HG02623 (cell line): ENCODE results near the gene KRTAP19-4.
"Not testable (repeated sequence)": the region's sequence is repeated elsewhere in the genome, so short reads cannot be mapped to it uniquely, and the experiment has no call there.

Experiments
- ATAC-seq: cut with Tn5 transposase; IDR thresholded peaks from one replicate; pipeline ENCODE4 v1.9.1; 2021; ENCODE audit warnings: moderate library complexity; ENCODE audit not compliant: unreplicated experiment

Gene KRTAP19-4

DNA sequence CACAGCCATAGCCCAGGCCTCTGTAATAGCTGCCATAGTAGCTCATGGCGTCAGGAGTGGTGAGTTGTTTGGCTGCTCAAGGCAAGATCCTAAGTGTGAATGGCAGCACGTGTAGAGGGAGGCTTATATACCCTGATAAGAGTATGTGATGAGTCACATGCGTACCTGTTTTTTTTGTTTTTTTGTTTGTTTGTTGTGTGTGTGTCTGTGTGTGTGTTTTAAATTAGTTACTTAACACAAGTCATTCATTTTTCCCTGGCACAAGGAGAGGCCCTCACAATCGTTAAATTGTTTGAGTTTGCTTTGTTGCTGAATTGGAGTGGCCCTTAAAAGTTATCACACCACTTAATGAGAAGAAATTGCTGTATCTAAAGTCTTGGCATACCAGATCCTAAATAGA lies at the start of gene KRTAP19-4:
Gene KRTAP19-4, minus strand, starts transcription at position 101 of the 400 bp plus-strand sequence. Its CDS starts 55 bp downstream, at position 46.
- ATAC-seq = no peak

GRCh38 chr21:30541764-30542163 lies 44.8 kb upstream of the KRTAP19-4 start, which contains the start of gene KRTAP19-6:
KRTAP19-6 (minus strand) TSS chr21:30541864; CDS start chr21:30541833, 31 bp downstream.
- ATAC-seq = no peak

GRCh38 chr21:30518876-30519275 lies 21.9 kb upstream of the KRTAP19-4 start:
- ATAC-seq = no peak

DNA sequence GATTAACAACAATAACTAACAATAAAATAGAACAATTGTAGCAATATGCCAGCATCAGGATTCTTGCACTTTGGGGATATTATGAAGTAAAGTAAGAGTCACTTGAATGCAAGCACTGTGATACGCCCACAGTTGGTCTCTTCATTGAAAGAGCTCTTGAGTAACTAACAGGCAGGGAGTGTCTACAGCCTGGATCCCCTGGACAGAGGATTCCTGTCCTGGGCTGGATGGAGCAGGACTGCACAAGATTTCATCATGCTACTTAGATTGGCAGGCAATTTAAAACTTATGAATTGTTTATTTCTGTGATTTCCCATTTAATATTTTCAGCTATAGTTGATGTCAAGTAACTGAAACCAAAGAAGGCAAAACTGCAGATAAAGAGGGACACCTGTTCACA lies 18.7 kb upstream of the KRTAP19-4 start:
- ATAC-seq = no peak

DNA sequence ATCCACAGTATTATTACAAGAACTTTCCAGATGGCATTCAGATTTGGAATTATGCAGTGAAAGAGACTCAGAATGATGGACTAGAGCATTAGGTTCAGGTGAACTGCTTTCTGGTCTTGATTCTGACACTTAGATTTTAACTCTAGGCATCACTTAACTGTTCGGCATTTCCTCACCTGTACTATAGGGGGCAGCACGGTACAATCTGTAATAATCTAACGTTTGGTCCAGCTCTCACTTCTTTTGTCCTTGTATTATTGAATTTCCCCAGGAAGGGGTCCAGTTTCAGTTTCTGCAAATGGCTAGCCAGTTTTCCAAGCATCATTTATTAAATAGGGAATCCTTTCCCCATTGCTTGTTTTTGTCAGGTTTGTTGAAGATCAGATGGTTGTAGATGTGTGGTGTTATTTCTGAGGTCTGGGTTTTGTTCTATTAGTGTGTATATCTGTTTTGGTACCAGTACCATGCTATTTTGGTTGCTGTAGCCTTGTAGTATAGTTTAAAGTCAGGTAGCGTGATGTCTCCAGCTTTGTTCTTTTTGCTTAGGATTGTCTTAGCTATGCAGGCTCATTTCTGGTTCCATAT lies 8.7 kb upstream of the KRTAP19-4 start:
- ATAC-seq = not testable (repeated sequence)

DNA sequence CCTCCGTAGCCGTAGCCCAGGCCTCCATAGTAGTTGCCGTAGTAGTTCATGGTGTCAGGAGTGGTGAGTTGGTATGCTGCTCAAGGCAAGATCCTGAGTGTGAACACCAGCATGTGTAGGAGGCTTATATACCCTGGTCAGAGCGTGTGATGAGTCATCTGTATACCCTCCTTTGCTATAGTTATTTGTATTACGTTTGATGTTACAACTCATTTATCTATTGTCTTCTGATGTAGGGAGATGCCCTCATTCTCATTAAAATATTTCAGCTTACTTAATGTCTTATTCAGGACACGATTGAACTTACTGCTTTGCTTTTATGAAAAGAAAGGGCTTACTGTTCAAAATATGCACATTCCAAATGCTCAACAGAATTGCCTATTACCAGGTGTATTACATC lies 5.1 kb upstream of the KRTAP19-4 start, which contains the start of gene KRTAP19-5:
Gene KRTAP19-5, minus strand, starts transcription at position 101 of the 400 bp plus-strand sequence. Its CDS starts 51 bp downstream, at position 50.
- no peak for ATAC-seq

- no peak for ATAC-seq
These were observed 5.0 kb downstream of the KRTAP19-4 start, which contains the start of gene KRTAP19-3 for GRCh38 chr21:30491963-30492428. KRTAP19-3 (minus strand) TSS chr21:30492013; CDS start chr21:30491957, 56 bp downstream.

DNA sequence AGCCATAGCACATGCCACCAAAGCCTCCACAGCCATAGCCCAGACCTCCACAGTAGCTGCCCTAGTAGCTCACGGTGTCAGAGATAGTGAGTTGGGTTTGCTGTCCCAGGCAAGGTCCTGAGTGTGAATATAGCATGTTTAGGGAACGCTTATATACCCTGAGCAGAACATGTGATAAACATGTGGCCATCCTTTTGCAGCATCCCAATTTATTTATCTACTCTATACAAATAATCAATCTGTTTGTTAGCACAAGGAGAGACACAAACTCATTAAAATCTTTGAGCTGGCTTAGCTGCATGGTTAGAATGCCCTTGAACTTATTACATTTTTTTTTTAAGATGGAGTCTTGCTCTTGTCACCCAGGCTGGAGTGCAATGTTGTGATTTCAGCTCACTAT lies 9.6 kb downstream of the KRTAP19-4 start, which contains the start of gene KRTAP19-2:
Gene KRTAP19-2, minus strand, starts transcription at position 101 of the 400 bp plus-strand sequence. Its CDS starts 88 bp downstream, at position 13.
- ATAC-seq = no peak

GRCh38 chr21:30486180-30486579 lies 10.8 kb downstream of the KRTAP19-4 start:
- no peak for ATAC-seq

GRCh38 chr21:30482130-30482529 lies 14.8 kb downstream of the KRTAP19-4 start:
- no peak for ATAC-seq

DNA sequence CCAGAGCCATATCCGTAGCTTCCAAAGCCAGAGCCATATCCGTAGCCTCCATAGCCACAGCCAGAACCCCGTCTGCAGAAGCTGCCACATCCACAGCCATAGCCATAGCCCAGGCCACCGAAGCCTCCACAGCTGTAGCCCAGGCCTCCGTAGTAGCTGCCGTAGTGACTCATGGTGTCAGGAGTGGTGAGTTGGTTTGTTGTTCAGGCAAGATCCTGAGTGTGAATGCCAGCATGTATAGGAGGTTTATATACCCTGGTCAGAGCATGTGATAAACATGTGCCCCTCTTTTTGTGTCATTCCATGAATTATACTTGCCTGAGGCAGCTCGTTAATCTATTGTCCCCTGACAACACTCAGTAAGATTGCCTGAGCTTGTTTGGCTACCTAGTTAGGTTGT lies 16.8 kb downstream of the KRTAP19-4 start, which contains the start of gene KRTAP19-1:
Gene KRTAP19-1, minus strand, starts transcription at position 223 of the 400 bp plus-strand sequence. Its CDS starts 50 bp downstream, at position 173.
- ATAC-seq = no peak

GRCh38 chr21:30479259-30479658 lies 17.7 kb downstream of the KRTAP19-4 start:
- ATAC-seq = no peak

- ATAC-seq = no peak
These were observed 19.0 kb downstream of the KRTAP19-4 start for GRCh38 chr21:30478004-30478403.

DNA sequence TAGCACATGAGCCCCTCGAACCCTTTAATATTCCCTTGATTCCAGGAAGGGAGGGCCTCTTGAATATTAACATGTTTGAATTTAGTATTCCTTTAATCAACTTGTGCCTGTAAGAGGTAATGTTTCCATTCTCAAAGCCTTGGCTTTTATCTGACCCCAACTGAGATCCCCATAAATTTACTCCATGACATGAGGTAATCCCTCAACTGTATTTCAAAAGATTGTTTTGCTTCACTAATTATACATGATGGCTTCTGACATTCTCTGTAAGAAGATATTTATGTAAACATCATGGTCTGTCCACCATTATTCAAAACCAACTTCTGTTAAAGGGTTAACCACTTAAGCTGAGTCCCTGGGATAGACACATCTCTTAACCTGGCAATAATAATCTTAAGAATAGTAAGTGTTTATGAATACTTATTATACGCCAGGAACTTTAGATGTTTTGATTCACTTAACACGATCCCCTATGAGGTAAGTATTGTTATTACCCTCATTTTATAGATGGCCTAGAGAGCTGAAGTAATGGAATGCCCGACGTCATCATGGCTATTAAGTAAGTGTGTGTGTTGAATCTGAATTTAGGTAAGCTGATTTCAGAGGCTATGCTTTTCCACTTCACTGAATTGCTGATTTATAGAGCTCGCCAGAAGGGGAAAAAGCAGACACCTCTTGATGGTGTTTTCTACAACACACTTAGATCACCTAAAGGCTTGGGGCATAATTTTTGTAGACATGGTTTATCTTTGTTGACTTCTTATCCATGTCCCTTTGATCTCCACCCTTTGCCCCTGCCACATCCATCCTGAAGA lies 27.9 kb downstream of the KRTAP19-4 start:
- ATAC-seq = no peak

DNA sequence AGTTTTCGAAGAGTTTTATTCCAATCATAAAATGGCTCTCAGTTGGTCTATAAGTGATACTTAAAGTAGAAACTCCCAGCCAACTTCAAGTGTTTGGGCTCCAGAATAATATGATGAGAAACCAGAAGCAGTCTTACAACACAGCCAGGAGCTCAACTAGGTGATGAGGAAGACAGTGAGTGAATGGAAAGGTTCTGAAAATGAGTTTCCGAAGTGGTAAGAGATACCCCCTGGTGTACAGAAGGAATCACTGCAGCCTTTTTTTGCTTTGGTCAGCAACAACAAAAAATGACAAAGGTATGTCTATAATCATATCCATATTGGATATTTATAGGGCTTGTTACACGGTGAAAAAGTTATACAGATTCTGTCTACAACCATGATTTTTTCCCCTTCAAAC lies 33.3 kb downstream of the KRTAP19-4 start:
- ATAC-seq = no peak

DNA sequence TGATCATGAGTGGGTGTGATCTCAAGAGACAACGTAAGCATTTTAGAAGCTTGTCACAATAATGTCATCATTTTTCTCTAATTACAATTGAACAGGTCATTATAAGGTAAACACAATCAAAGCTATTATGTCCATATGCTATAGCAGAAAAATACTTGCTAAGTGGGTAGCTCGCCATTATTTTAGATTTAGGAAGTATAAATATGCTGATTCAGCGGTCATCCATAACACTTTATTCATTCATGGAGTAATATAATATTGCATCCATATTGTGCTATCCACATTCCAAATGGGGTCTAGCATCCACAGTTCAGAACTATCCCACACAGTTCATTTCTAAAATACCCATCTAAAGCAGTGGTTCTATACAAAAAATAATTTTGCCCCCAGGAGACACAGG lies 48.5 kb downstream of the KRTAP19-4 start:
- no peak for ATAC-seq

- ATAC-seq = no peak
These were observed 49.9 kb downstream of the KRTAP19-4 start for GRCh38 chr21:30447056-30447455.
